ENCODE data around the gene ABCD3. TPM values are rescaled to one million over a fixed set of nuclear protein-coding genes. Genes with fewer than 3 reads are reported as not detected.
A peak's percentile ranks its signal among the peaks of the same experiment; 100 is the strongest.
"Not testable (repeated sequence)": the region's sequence is repeated elsewhere in the genome, so short reads cannot be mapped to it uniquely, and the experiment has no call there.

ABCD3 gene
- total RNA-seq, 4 donors from 2014 or later: 33.4 to 42.8 (median 36.6) TPM

- DNase-seq (peak; percentile 16 to 50), ATAC-seq (peak; percentile 35 to 36)
- H3K36me3 ChIP-seq: no peaks in the 10 kb centered on the region
- intact Hi-C loops (cut with DNase I; ENCODE audit: low total_unique reads) (loop anchor here (5.0 kb wide), 4 partner anchors 172 to 1072 kb away; partner anchors contain the start of genes DR1 and TLCD4), in situ Hi-C loops (cut with MboI; ENCODE audit: low sequenced_read_pairs in 4 of 4) (no loop called here)
- TF ChIP-seq POLR2A (IDR thresholded peaks at IDR 0.05) (no peak), CTCF (IDR thresholded peaks at IDR 0.05 in 4 of 5, conservative IDR thresholded peaks at IDR 0.05 in 1 of 5) (no peak)
- H3K27ac ChIP-seq: peak overlapping the region; percentile 86 to 93 (median 88)
- peak overlapping the region; percentile 91 to 98 (median 94) for H3K4me3 ChIP-seq
- H3K27me3 ChIP-seq: no peaks in the 10 kb centered on the region
- H3K4me1 ChIP-seq: peaks cover 39 to 46% of the 10 kb centered on the region in 2 donors
- no peaks in the 10 kb centered on the region for H3K9me3 ChIP-seq
These were observed 771 bp downstream of the ABCD3 start for GRCh38 chr1:94418664-94419655.

GRCh38 chr1:94422115-94422820 lies 4.1 kb downstream of the ABCD3 start:
- H3K4me3 ChIP-seq: no peak overlapping the region
- no peaks in the 10 kb centered on the region for H3K27me3 ChIP-seq
- in situ Hi-C loops (cut with MboI; ENCODE audit: low sequenced_read_pairs in 4 of 4): no loop called here
- H3K36me3 ChIP-seq: no peaks in the 10 kb centered on the region
- H3K9me3 ChIP-seq: no peaks in the 10 kb centered on the region
- peak overlapping the region in 1 of 4 donors; percentile 41 for H3K27ac ChIP-seq
- H3K4me1 ChIP-seq: peaks cover 65 to 66% of the 10 kb centered on the region in 2 donors
- ATAC-seq (no peak), DNase-seq (no peak)
- intact Hi-C loops (cut with DNase I; ENCODE audit: low total_unique reads): no loop called here
- TF ChIP-seq POLR2A (IDR thresholded peaks at IDR 0.05) (no peak), CTCF (IDR thresholded peaks at IDR 0.05 in 4 of 5, conservative IDR thresholded peaks at IDR 0.05 in 1 of 5) (no peak)

- no peak for TF ChIP-seq CTCF (IDR thresholded peaks at IDR 0.05 in 4 of 5, conservative IDR thresholded peaks at IDR 0.05 in 1 of 5)
- no peak for TF ChIP-seq POLR2A (IDR thresholded peaks at IDR 0.05)
- no peak for ATAC-seq
- no peak for DNase-seq
- intact Hi-C loops (cut with DNase I; ENCODE audit: low total_unique reads): no loop called here
- no peaks in the 10 kb centered on the region for H3K27me3 ChIP-seq
- no peak overlapping the region for H3K4me3 ChIP-seq
- H3K36me3 ChIP-seq: no peaks in the 10 kb centered on the region
- H3K4me1 ChIP-seq: peaks cover 65 to 69% of the 10 kb centered on the region in 2 donors
- in situ Hi-C loops (cut with MboI; ENCODE audit: low sequenced_read_pairs in 4 of 4): no loop called here
- H3K27ac ChIP-seq: no peak overlapping the region
- H3K9me3 ChIP-seq: no peaks in the 10 kb centered on the region
These were observed 7.8 kb downstream of the ABCD3 start for GRCh38 chr1:94425821-94426484.

- H3K9me3 ChIP-seq, ATAC-seq: not testable (repeated sequence)
- peaks cover 61 to 69% of the 10 kb centered on the region in 2 donors for H3K4me1 ChIP-seq
These were observed 8.3 kb downstream of the ABCD3 start for GRCh38 chr1:94426485-94426870.

More at GRCh38 chr1:94426485-94426870, 8.3 kb downstream of the ABCD3 start:
- H3K27ac ChIP-seq; intact Hi-C loops (cut with DNase I; ENCODE audit: low total_unique reads); H3K27me3 ChIP-seq; H3K4me3 ChIP-seq; H3K36me3 ChIP-seq; DNase-seq; in situ Hi-C loops (cut with MboI; ENCODE audit: low sequenced_read_pairs in 4 of 4): not testable (repeated sequence)

All from gastrocnemius medialis (tissue), 4 donors.